ENCODE measurements around the gene BTF3. TPM values are rescaled to one million over a fixed set of nuclear protein-coding genes. Genes with fewer than 3 reads are reported as not detected.

Gene BTF3
- total and polyA plus RNA-seq, 2 of the 13 experiments (the other 11 are each of a cell fraction or from before 2014, with no cell fraction given): 557 to 698 TPM

GRCh38 chr5:73454379-73455036, 43.7 kb upstream of the BTF3 start:
- Histone ChIP-seq H3K27me3 (ENCODE audit: control insufficient read depth in 1 of 2, insufficient read depth in 2 of 2, low read length in 2 of 2) (peaks cover 6 to 49% of the 10 kb centered on the region in 2 experiments), H3K4me1 (ENCODE audit: insufficient read depth, low read length) (peaks cover 12% of the 10 kb centered on the region; the same call in 1 of the 2 replicates), H3K9me3 (ENCODE audit: low read length) (no peaks in the 10 kb centered on the region), H3K36me3 (replicated peaks in 1 of 2; ENCODE audit: control insufficient read depth in 1 of 2, insufficient read depth in 2 of 2, low read length in 2 of 2) (no peaks in the 10 kb centered on the region), H3K4me3 (replicated peaks in 1 of 3; ENCODE audit: insufficient read depth in 1 of 3, low read depth in 2 of 3, low read length in 3 of 3) (no peak overlapping the region), H3K9ac (ENCODE audit: insufficient read depth, low read depth, low read length) (no peak overlapping the region), H2AFZ (ENCODE audit: low read length) (no peak overlapping the region), H3K4me2 (ENCODE audit: low read depth, low read length) (no peak overlapping the region), H3K27ac (ENCODE audit: extremely low read length, insufficient read depth, low read length) (no peak overlapping the region), H4K20me1 (ENCODE audit: insufficient read depth, low read length) (no peaks in the 10 kb centered on the region), H3K79me2 (ENCODE audit: insufficient read depth, low read length) (no peaks in the 10 kb centered on the region)
- ChIA-PET CTCF (ENCODE audit: low intra/inter-chr PET ratio, low total read pairs) (no interaction called here), POLR2A (no interaction called here)
- DNase-seq (ENCODE audit: low spot score) (peak; percentile 67), FAIRE-seq (peak; percentile 90), ATAC-seq (peak; percentile 88)
- 16% methylated on average over 6 of the region's 6 CpGs for WGBS (ENCODE audit: low lambda C conversion rate)
- no TSS peak for BruUV-seq (replicated peaks)
- intact Hi-C loops (cut with micrococcal nuclease; ENCODE audit: unreplicated experiment) (loop anchor here (5.0 kb wide), 2 partner anchors 372 to 537 kb away; no protein-coding TSS in a partner anchor), in situ Hi-C loops (cut with HindIII; ENCODE audit: extremely low pct_ligation_motif_present, low pct_unique_long_range_greater_than_20kb) (no loop called here)
- peak; percentile 43 for TF ChIP-seq STAG1 (CRISPR knock-in tag; IDR thresholded peaks at IDR 0.05)
- no peak for TF ChIP-seq EZH2 (conservative IDR thresholded peaks at IDR 0.05; ENCODE audit: low read depth, low read length)
- TF ChIP-seq ZNF101 (CRISPR knock-in tag; IDR thresholded peaks at IDR 0.05; ENCODE audit: borderline replicate concordance, low read depth): no peak
- no peak for TF ChIP-seq HBP1 (CRISPR knock-in tag; IDR thresholded peaks at IDR 0.05; ENCODE audit: low read depth)
- TF ChIP-seq ZNF562 (CRISPR knock-in tag; IDR thresholded peaks at IDR 0.05; ENCODE audit: borderline replicate concordance): no peak
- peak; percentile 67 for TF ChIP-seq XRCC5 (optimal IDR thresholded peaks at IDR 0.05; ENCODE audit: low read length)
- TF ChIP-seq SIN3B (IDR thresholded peaks at IDR 0.05; ENCODE audit: low read length): no peak
- peak; percentile 71 for TF ChIP-seq BCL6 (CRISPR knock-in tag; IDR thresholded peaks at IDR 0.05)
- TF ChIP-seq MTF2 (CRISPR knock-in tag; IDR thresholded peaks at IDR 0.05; ENCODE audit: borderline replicate concordance): no peak
- TF ChIP-seq FOSL2 (CRISPR knock-in tag; IDR thresholded peaks at IDR 0.05): 0 out of 2 replicates have a peak, but pooled peaks have one; percentile 4
- TF ChIP-seq CREB1 (IDR thresholded peaks at IDR 0.05): peak; percentile 23; the same call in 1 of the 2 replicates
- TF ChIP-seq CREB1 (CRISPR knock-in tag; IDR thresholded peaks at IDR 0.05): no peak
- peak; percentile 69 for TF ChIP-seq CTCF (CRISPR knock-in tag; IDR thresholded peaks at IDR 0.05)
- no peak for TF ChIP-seq SRSF1 (optimal IDR thresholded peaks at IDR 0.05; ENCODE audit: low read depth, low read length)
- TF ChIP-seq SIX4 (CRISPR knock-in tag; IDR thresholded peaks at IDR 0.05): no peak
- TF ChIP-seq SMAD1 (CRISPR knock-in tag; IDR thresholded peaks at IDR 0.05; ENCODE audit: borderline replicate concordance, low read depth): no peak
